ENCODE measurements around the gene KSR1.

Gene KSR1

GRCh38 chr17:27575912-27576252, 119.6 kb downstream of the KSR1 start:
- no peak for TF ChIP-seq CTCF (IDR thresholded peaks at IDR 0.05)
- Histone ChIP-seq H3K4me3 (no peak overlapping the region), H3K27ac (no peak overlapping the region)
- no peak for DNase-seq (ENCODE audit: low spot score)

GRCh38 chr17:27576477-27577083, 120.3 kb downstream of the KSR1 start:
- Histone ChIP-seq H3K27ac (peak overlapping the region; percentile 34 to 54), H3K4me3 (no peak overlapping the region)
- no peak for DNase-seq (ENCODE audit: low spot score)

GRCh38 chr17:27577121-27577761, 121.0 kb downstream of the KSR1 start:
- TF ChIP-seq CTCF (IDR thresholded peaks at IDR 0.05), result no peak
- Histone ChIP-seq H3K4me3 (no peak overlapping the region), H3K27ac (peak overlapping the region; percentile 54 to 85)
- DNase-seq (ENCODE audit: low spot score), result no peak

More at GRCh38 chr17:27576477-27577083, 120.3 kb downstream of the KSR1 start:
- no peak for TF ChIP-seq CTCF (IDR thresholded peaks at IDR 0.05)

GRCh38 chr17:27577884-27578717, 121.9 kb downstream of the KSR1 start:
- peak overlapping the region; percentile 54 to 85 for H3K27ac ChIP-seq
- TF ChIP-seq CTCF (IDR thresholded peaks at IDR 0.05), result no peak
- no peak for DNase-seq (ENCODE audit: low spot score)
- no peak overlapping the region for H3K4me3 ChIP-seq

- no peak for TF ChIP-seq CTCF (IDR thresholded peaks at IDR 0.05)
- Histone ChIP-seq H3K4me3 (no peak overlapping the region), H3K27ac (peak overlapping the region; percentile 54 to 85)
- DNase-seq (ENCODE audit: low spot score), result no peak
Observed at GRCh38 chr17:27578718-27579085, 122.5 kb downstream of the KSR1 start.

- DNase-seq (ENCODE audit: low spot score), result no peak
- peak overlapping the region in 1 of 2 donors; percentile 85 for H3K27ac ChIP-seq
Observed at GRCh38 chr17:27579304-27579703, 123.1 kb downstream of the KSR1 start.

More at GRCh38 chr17:27579304-27579703, 123.1 kb downstream of the KSR1 start:
- H3K4me3 ChIP-seq, result no peak overlapping the region
- TF ChIP-seq CTCF (IDR thresholded peaks at IDR 0.05), result no peak
